ENCODE data around the gene RASA1.

- no peak for TF ChIP-seq CTCF (IDR thresholded peaks at IDR 0.05)
- TF ChIP-seq POLR2A (IDR thresholded peaks at IDR 0.05): no peak
- no peak for TF ChIP-seq EP300 (IDR thresholded peaks at IDR 0.05)
Observed at GRCh38 chr5:87360132-87360531, 92.4 kb downstream of the RASA1 start.

All from ovary (tissue), 3 donors.